ENCODE results near the gene KCNH2. TPM values are rescaled to one million over a fixed set of nuclear protein-coding genes. Genes with fewer than 3 reads are reported as not detected.

Gene KCNH2
- total and polyA plus RNA-seq, 2 of the 8 experiments (the other 6 are each of a cell fraction or from before 2014, with no cell fraction given): 8.0 to 15.0 TPM

- TF ChIP-seq BRCA1 (IDR thresholded peaks at IDR 0.05; ENCODE audit: low read depth, low read length) (no peak), TBP (IDR thresholded peaks at IDR 0.05; ENCODE audit: low read depth, low read length) (no peak)
These were observed 23.7 kb downstream of the KCNH2 start (continued) for GRCh38 chr7:150954201-150954985.

Data from H1 (cell line).